Activated CD8-positive, alpha-beta memory T cell treated with anti-CD3 and anti-CD28 coated beads for 24 hours (primary cell): ENCODE data around the gene WDR26.
"Not testable (repeated sequence)": the region's sequence is repeated elsewhere in the genome, so short reads cannot be mapped to it uniquely, and the experiment has no call there.

Experiments used
- DNase-seq: peaks from one replicate; pipeline ENCODE4 v3.0.0-alpha.2; 2020

The WDR26 gene

GRCh38 chr1:224433701-224434672 lies 610 bp downstream of the WDR26 start:
- DNase-seq, result peak; percentile 73

GRCh38 chr1:224433041-224433691 lies 1.4 kb downstream of the WDR26 start:
- DNase-seq, result peak; percentile 62

DNA sequence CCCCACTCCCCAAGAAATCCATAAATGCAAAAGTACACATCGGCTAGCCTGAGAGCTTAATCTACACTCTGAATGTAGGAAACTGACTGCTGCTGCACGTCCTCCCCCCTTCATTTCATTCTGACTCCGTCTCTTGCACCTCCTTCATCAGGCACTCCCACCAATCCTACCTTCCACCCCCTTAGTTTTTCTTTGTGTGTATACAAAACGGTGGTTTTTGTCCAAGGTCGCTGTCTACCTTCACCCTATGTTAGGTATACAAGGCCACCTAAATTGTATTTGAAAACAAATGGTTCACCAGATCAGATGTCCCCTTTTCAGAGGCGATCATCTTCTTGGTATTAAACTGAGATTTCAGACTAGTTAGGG lies 1.9 kb downstream of the WDR26 start:
- no peak for DNase-seq

GRCh38 chr1:224432146-224432545 lies 2.5 kb downstream of the WDR26 start:
- DNase-seq, result no peak

- no peak for DNase-seq
Observed at GRCh38 chr1:224431726-224432125, 2.9 kb downstream of the WDR26 start.

- no peak for DNase-seq
Observed at GRCh38 chr1:224430511-224431113, 4.0 kb downstream of the WDR26 start.

DNA sequence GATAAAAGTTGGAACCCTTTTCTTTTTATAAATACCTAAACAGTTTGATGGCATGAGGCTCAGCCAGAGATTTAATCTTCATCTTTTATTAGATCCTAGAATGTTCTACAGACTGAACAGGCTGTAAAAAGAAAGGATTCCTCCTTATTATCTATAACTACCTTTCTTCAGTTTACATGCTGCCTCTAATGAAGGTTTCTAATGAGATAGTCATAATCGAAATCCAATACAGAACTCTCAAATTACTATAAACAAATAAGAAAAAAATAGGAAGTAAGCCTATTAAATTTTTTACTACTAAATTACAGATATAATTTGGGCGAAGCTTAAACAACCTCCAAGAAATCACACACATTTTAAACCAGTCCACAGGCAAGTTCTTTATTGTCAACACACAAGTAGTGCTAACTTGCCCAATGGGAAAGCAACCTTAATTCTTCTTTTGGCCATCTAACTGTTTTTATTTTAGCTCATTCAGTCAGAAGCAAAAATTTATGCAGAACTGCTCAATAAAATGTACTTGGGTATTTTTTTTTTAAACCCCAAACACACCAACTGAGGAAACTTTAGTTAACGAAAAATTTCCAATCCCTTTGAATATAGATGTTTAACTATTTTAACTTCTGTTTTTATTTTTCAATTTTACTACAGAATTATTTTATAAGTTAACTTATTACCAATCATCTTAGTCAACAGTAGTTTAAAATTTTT lies 4.8 kb downstream of the WDR26 start:
- DNase-seq, result no peak

GRCh38 chr1:224428713-224429112 lies 5.9 kb downstream of the WDR26 start:
- not testable (repeated sequence) for DNase-seq

DNA sequence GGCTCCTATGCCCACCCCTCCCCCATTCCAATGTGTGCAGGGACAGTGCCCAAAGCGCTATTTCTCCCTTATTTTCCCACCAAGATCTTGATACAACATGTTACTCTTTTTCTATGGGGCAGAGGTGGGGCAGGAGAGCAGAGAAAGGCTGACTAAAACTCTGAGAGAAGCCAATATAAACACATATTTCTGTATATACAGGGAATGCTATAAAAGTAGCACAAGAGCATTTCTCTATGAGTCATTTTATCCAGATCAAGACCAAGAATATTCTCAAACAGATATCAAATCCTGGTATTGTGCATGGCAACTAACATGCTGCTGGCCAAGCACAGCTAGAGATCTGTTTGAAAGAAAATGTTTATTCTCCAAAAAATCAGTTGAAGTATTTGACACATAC lies 7.3 kb downstream of the WDR26 start:
- DNase-seq, result no peak

GRCh38 chr1:224426869-224427268 lies 7.7 kb downstream of the WDR26 start:
- DNase-seq, result not testable (repeated sequence)

- no peak for DNase-seq
Observed at GRCh38 chr1:224425279-224425884, 9.2 kb downstream of the WDR26 start.

DNA sequence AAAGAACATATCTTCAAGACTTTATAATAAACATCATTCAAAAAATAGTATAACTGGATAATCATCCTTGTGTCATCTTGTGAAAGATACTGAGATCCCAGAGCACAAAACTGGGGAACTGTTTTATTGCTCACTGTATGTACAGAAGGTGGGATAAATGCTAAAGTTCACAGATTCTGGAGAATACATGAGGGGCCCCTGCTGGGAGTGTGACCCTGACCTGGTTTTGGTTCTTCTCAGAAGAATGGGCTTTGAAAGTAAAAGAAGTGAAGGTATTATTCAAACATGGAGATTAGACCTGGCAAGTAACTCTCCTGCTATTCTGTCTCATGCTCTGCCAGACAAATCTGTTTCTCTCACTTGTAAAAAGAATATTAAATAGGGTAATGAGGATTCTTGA lies 14.5 kb downstream of the WDR26 start:
- no peak for DNase-seq

DNA sequence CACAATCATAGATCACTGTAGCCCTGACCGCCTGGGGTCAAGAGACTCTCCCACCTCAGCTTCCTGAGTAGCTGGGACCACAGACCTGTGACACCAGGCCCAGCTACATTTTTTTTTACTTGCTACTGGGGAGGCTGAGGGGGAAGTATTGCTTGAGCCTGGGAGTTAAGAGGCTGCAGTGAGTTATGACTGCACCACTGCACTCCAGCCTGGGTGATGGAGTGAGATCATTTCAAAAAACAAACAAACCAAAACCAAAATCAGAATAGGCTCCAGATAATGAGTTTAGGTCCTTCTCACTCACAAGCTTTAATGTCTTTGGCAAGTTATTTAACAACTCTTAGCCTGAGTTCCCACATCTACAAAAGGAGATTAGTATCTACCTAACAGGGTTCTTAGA lies 22.8 kb downstream of the WDR26 start:
- DNase-seq, result no peak

DNA sequence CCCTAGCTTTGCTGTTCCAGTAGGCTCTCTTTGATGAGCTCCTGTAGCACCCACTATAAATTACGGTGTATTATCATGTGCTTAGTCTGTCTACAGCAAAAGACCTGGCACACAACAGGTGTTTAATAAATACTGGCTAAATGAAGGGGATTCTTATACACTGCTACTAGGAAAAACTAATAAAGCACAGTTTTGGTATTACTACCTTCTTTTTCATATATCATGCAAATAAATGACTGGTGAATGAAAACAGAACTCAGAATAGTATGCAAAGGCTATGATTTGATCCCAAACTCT lies 26.4 kb downstream of the WDR26 start:
- no peak for DNase-seq

- no peak for DNase-seq
Observed at GRCh38 chr1:224407571-224408293, 26.9 kb downstream of the WDR26 start.

GRCh38 chr1:224406216-224406615 lies 28.4 kb downstream of the WDR26 start:
- DNase-seq, result no peak

- no peak for DNase-seq
Observed at GRCh38 chr1:224405604-224405970, 29.0 kb downstream of the WDR26 start.

GRCh38 chr1:224404916-224405603 lies 29.5 kb downstream of the WDR26 start:
- no peak for DNase-seq

DNA sequence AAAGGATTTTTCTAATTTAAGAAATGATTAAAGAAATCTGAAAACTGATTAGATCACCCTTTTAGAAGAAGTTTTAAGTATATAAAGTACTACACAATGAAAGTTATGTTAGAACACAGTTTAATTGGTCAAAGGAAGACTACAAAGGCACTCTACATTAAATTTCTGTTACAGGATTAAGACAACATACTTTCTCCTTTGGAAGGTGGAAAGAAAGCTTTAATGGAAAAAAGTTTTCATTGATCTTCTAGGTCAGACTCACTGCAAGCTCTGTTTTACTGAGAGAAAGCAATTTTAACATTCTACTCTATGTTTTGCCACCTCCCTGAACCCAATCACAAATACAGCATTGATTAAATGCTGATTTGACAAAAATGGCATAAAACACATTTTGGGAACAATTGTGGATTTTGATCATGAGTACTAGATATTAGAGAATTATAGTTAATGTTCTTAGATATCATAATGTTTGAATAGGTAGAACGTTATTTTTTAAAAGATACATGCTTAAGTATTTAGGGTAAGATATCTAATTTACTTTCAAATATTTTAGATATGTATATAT lies 32.0 kb downstream of the WDR26 start:
- DNase-seq, result no peak

DNA sequence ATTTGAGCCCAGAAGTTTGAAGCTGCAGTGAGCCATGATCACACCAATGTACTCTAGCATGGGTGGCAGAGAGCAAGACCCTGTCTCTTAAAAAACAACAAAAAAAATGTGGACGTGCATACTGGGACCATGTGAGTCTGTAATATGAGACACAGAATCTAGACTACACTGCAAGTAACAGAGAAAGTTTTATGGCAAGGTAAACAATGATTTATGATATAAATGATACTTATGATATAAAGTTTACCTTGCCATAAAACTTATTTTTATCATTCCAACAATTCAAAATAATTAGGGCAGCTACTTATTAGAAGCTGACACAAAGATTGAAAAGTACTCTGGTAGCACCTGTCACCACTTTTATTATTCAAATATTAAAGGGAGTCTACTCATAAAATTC lies 34.7 kb downstream of the WDR26 start:
- no peak for DNase-seq

DNA sequence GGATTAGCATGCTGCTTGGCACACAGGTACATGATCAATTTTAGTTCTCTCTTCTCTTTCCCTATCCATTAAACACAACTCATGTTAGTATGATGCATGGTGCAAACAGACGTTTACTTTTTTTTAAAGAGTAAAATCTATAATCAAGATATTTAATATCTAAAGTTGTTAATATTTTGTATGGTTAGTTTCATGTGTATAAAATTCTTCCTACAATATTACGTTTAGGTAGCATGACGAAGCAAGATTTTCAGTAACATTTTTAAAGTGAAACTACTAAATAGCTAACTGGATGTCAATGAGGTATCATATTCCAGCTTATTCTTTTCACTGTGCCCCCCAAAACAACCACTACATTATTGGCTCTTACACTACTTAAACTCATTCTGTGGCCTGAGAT lies 41.3 kb downstream of the WDR26 start:
- no peak for DNase-seq
